Right cardiac atrium (tissue), 5 donors: ENCODE results near the gene SNAPC4. TPM values are rescaled to one million over a fixed set of nuclear protein-coding genes. Genes with fewer than 3 reads are reported as not detected.
A peak's percentile ranks its signal among the peaks of the same experiment; 100 is the strongest.
"Not testable (repeated sequence)": the region's sequence is repeated elsewhere in the genome, so short reads cannot be mapped to it uniquely, and the experiment has no call there.

Source experiments
- ATAC-seq, 2 donors: fragments of 200-7000 bp; cut with Tn5 transposase; one replicate each; pipeline versions ENCODE4 v1.8.0 to v1.9.1; 2020; ENCODE audit warnings: moderate library complexity in 2 of 2, mild to moderate bottlenecking in 1 of 2
- DNase-seq, 3 donors: peaks; one replicate each; pipeline ENCODE4 v3.0.0-alpha.2; 2020
- H3K27ac ChIP-seq: one replicate; pipeline ENCODE4 v1.5.1; 2013; ENCODE audit warnings: mild to moderate bottlenecking, low read length, control low read depth, moderate library complexity
- H3K27me3 ChIP-seq: one replicate; pipeline ENCODE4 v1.6.1; 2013; ENCODE audit not compliant: control insufficient read depth, insufficient read depth
- H3K4me1 ChIP-seq: one replicate; pipeline ENCODE4 v1.6.1; 2013; ENCODE audit warnings: low read length; ENCODE audit not compliant: control insufficient read depth, insufficient read depth
- H3K4me3 ChIP-seq: one replicate; pipeline ENCODE4 v1.5.1; 2013; ENCODE audit warnings: low read length, control low read depth
- H3K9me3 ChIP-seq: one replicate; pipeline ENCODE4 v1.6.1; 2013; ENCODE audit warnings: low read length; ENCODE audit not compliant: control insufficient read depth
- WGBS: extraction: QIAGEN DNeasy Blood & Tissue Kit; methylation state at CpG from one replicate; pipeline ENCODE4 v1.1.7; 2013; 5-methylcytosine and 5-hydroxymethylcytosine counted together
- intact Hi-C, 4 donors: fragments of 100-400 bp; cut with DNase I; formaldehyde crosslinking; loops; one replicate each; pipeline versions ENCODE4 v1.11.0 to v1.14.0; 2022 to 2023
- polyA plus RNA-seq: library from polyadenylated mRNA; stranded (reverse); fragments of 200-250 nt; gene quantifications from one replicate; pipeline ENCODE4 v1.2.3, GENCODE V29; 2013
- total RNA-seq, 4 donors: library from RNA; stranded (reverse); fragmentation: NEBNext Ultra II Directional; extraction: Animal tissue kit (Norgen Biotek cat#: 25700); gene quantifications; one replicate each; pipeline ENCODE4 v1.2.1, GENCODE V29; 2021
- donor health status: healthy with polysubstance abuse.
- donor health status: DM: no; HTN: yes; CAD: no.
- donor health status: DM: no; HTN: no; CAD: no.
- donor health status: DM: no; HTN: yes; CAD: no; lungs with severe emphysema.
- donor health status: DM: yes; HTN: yes; CAD: no.

The SNAPC4 gene
- total and polyA plus RNA-seq, 5 donors: 3.2 to 4.4 (median 3.8) TPM

DNA sequence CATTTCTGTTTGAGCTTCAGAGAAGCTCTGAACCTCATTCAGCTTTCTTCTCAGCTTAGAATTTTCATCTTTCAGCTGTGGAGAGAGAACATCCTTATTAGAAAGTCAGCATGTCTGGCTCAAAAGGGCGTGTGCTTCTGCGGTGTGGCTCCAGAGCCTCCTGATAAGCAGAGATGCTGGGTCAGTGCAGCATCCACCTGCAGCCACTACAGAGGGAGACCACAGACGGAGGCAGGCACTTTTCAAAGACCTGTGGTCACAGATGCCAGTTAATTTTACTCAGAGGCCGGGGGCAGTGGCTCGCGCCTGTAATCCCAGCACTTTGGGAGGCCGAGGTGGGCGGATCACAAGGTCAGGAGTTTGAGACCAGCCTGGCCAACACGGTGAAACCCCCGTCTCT lies 5.9 kb upstream of the SNAPC4 start:
- 92% methylated on average over 10 of the region's 10 CpGs for WGBS
- ATAC-seq, H3K4me3 ChIP-seq, H3K9me3 ChIP-seq, H3K4me1 ChIP-seq, intact Hi-C loops, H3K27me3 ChIP-seq, H3K27ac ChIP-seq: not testable (repeated sequence)
- peak in 1 of 3 donors; percentile 15 for DNase-seq

DNA sequence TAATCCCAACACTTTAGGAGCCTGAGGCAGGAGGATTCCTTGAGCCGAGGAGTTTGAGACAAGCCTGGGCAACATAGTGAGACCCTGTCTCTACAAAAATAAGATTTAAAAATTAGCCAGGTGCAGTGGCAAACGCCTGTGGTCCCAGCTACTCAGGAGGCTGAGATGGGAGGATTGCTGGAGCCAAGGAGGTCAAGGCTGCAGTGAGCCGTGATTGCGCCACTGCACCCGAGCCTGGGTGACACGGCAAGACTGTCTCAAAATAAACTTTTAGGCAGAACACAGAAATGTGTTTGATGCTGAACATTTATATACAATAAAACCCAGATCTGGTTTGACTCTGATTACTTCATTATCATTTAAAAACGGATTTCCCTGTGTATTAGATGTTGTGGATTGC lies 5.5 kb upstream of the SNAPC4 start:
- Histone ChIP-seq H3K9me3 (no peaks in the 10 kb centered on the region), H3K4me1 (no peaks in the 10 kb centered on the region), H3K27ac (no peak overlapping the region), H3K4me3 (no peak overlapping the region), H3K27me3 (no peaks in the 10 kb centered on the region)
- 88% methylated on average over 7 of the region's 7 CpGs for WGBS
- no peak for ATAC-seq
- intact Hi-C loops: no loop called here
- DNase-seq: no peak

DNA sequence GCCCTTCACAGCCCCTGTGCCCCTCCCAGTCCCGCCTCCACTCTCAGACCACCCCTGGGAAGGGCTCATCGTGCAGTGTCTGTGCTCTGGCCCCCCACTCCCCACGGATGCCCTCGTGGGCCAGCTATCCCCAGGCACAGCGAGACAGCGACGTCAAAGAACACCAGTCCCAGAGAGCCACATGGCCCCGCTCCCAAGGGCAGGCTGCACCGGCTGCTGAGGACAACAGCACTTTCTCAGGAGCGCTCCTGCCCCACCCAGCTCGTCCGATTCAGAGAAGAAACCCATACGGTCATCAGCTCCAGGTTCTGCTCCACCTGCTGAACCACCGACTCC lies 4.8 kb upstream of the SNAPC4 start:
- Histone ChIP-seq H3K27ac (no peak overlapping the region), H3K4me3 (no peak overlapping the region), H3K9me3 (no peaks in the 10 kb centered on the region), H3K4me1 (no peaks in the 10 kb centered on the region), H3K27me3 (no peaks in the 10 kb centered on the region)
- intact Hi-C loops: loop anchor here in 2 of 4 donors (5.0 kb wide), 1 partner anchor 92 kb away; no protein-coding TSS in a partner anchor
- ATAC-seq: no peak
- DNase-seq: peak in 1 of 3 donors; percentile 44
- 90% methylated on average over 14 of the region's 14 CpGs for WGBS

DNA sequence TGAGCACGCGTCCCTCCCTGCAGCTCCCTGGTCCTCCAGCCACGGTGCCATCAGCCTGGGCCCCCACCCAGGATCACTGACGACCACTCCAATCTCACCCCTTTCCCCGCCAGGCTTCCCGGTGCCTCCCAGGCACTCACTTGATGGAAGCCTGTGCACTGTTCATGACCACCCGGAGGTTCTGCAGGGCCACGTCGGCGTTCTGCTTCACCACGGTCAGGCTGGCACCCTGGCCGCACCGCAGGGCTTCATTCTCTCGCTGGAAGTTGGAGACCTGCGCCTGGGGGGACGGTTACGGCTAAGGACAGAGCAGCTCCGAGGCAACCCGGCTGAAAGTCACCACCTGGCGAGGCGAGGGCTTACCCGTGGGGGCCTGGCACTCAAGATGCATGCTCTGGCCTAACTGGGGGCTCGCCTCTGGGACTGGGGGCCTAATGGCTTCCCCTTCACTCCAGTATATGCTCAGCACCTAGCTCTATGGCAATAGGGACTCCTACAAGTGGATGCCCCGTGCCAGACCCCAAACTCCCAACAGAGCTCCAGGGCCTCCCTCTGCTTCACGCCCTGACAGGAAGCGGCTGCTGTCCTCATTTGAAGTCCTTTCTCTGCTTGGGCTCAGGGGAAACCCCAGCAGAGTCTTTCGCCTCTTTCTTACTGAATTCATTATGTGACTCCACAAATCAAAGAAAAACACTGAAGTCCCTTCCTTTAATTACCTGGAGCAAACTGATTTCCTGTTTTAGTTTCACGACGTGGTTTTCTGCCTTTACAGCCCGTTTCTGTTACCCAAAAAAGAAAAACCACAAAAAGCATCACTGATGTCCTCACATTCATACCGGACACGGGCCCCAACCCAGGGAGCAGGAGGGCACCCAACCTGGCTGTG lies 4.2 kb upstream of the SNAPC4 start:
- Histone ChIP-seq H3K4me3 (no peak overlapping the region), H3K27me3 (no peaks in the 10 kb centered on the region), H3K4me1 (no peaks in the 10 kb centered on the region), H3K27ac (no peak overlapping the region), H3K9me3 (no peaks in the 10 kb centered on the region)
- DNase-seq (peak in 1 of 3 donors; percentile 36), ATAC-seq (no peak)
- intact Hi-C loops: loop anchor here in 2 of 4 donors (5.0 kb wide), 1 partner anchor 92 kb away; no protein-coding TSS in a partner anchor
- 87% methylated on average over 32 of the region's 32 CpGs for WGBS

DNA sequence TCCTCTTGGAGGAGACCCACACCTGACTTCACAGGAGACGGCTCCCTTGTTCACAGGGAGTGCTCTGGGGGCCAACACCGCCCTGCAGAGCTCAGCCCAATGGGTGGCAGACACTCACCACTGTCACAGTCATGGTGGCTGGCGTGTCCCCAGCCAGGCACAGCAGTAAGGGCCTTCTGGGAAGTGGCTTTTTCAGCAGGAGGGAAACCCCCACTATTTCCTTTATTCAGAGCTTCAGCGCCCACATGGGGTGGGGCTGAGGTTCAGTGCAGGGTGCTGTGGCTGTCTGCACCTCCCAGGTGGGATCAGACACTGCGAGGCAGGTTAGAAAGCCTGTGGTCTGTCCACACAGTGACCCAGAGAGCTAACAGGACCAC lies 3.6 kb upstream of the SNAPC4 start:
- DNase-seq (peak in 2 of 3 donors; percentile 18 to 50), ATAC-seq (no peak)
- intact Hi-C loops: loop anchor here in 2 of 4 donors (5.0 kb wide), 1 partner anchor 91 kb away; no protein-coding TSS in a partner anchor
- H3K4me1 ChIP-seq: no peaks in the 10 kb centered on the region
- H3K27ac ChIP-seq: no peak overlapping the region
- H3K4me3 ChIP-seq: no peak overlapping the region
- 91% methylated on average over 5 of the region's 5 CpGs for WGBS
- no peaks in the 10 kb centered on the region for H3K9me3 ChIP-seq
- H3K27me3 ChIP-seq: no peaks in the 10 kb centered on the region

DNA sequence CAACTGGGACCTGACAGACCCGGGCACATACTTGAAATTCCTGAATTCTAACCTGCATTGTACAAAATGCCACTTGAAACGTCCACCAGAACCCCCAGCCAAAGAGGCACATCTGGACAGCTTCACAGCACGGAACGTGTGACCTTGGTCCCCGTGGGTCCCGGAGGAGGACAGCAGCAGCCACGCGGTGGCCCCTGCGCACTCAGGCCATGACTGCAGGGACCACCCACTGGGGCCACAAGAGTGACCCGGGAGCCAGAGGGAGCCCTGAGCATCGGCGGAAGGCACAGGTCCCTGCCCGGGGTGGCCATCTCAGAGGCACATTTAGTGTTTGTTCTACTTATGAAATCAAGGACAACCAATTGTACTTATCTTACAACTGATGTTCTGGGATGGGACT lies 2.1 kb upstream of the SNAPC4 start:
- no peak for ATAC-seq
- Histone ChIP-seq H3K4me3 (no peak overlapping the region), H3K4me1 (no peaks in the 10 kb centered on the region), H3K27me3 (no peaks in the 10 kb centered on the region), H3K27ac (no peak overlapping the region), H3K9me3 (no peaks in the 10 kb centered on the region)
- 66% methylated on average over 13 of the region's 13 CpGs for WGBS
- peak in 1 of 3 donors; percentile 29 for DNase-seq
- intact Hi-C loops: loop anchor here in 2 of 4 donors (5.0 kb wide), 1 partner anchor 90 kb away; no protein-coding TSS in a partner anchor

DNA sequence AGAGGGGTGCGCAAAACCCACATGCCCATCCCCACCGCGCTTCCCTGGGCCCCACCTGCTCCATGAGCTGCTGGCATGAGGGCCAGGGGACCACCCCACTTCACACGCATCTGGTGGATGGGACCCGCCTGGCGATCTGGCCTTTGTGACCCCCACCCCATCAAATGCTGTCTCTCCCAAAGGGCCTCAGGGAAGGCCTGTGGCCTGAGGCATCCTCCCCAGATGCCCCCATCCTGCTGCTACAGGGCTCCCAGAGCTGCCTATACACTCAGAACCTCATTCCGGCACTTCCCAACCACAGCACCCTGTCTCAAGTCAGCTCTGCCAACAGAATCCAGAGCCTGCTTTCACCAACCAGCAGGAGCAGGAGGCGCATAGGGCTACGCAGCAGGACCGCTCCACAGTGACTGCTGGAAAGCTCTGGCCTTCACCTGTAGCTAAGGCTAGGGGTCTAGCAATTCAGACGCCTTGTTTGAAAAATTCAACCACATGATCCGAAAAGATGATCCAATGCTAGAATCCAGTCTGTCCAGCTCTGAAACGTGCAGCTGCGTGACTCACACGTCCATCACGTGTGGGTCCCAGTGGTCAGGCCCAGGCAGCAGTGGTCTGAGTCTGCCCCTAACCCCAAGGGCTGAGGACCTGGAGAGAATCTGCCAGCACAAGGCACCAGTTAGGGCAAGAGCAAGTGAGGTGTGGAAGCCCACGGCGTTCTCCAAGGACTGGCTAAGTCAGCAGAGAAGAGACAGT lies 1.4 kb upstream of the SNAPC4 start:
- H3K4me3 ChIP-seq: no peak overlapping the region
- H3K27me3 ChIP-seq: no peaks in the 10 kb centered on the region
- no peaks in the 10 kb centered on the region for H3K9me3 ChIP-seq
- intact Hi-C loops: loop anchor here in 2 of 4 donors (5.0 kb wide), 1 partner anchor 89 kb away; no protein-coding TSS in a partner anchor
- H3K27ac ChIP-seq: no peak overlapping the region
- DNase-seq: no peak
- H3K4me1 ChIP-seq: no peaks in the 10 kb centered on the region
- no peak for ATAC-seq
- 88% methylated on average over 18 of the region's 18 CpGs for WGBS

DNA sequence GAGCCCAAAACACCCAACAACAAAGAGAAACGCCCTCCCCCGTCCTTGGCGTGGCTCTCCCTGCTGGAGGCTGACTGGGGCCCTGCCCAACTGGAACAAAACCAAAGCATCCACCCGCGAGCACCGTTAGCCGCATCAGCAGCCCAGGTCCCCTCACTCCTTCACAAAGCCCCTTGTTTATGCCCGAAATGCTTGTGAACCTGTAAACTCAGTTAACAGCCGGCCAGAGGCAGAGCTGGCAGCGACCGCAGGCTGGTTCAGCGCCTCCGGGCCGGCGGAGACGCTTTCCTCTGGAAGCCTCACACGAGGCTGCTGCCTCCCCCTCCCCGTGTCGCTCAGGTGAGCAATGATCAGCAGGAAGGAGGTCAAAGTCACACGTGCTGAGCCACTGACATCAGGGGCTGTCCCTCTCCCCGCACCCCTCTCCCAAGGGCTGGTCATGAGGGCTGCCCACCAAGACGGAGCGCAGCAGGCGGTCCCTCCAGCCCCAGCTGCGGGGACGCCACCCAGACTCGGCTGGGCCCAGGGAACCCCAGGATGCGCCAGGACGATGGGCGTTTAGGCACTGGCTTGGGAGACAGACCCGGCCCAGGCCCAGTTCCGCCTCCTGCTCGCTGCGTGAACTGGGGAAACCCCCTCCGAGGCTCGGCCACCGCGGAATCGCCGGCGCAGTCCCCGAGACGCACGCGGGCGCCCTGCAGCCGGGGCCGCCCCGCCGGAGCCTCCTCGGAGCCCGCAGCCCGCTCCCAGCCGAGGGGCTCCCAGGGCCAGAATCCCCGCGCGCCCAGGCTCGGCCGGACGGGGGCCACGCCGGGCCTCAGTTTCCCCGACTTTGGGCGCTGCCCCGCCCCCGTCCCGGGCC lies 563 bp downstream of the SNAPC4 start:
- intact Hi-C loops: loop anchor here in 2 of 4 donors (5.0 kb wide), 1 partner anchor 87 kb away; no protein-coding TSS in a partner anchor
- WGBS: under 1% methylated on average over 67 of the region's 67 CpGs
- DNase-seq (peak in 1 of 3 donors; percentile 63), ATAC-seq (peak; percentile 1 to 10)
- Histone ChIP-seq H3K4me3 (peak overlapping the region; percentile 82), H3K27me3 (no peaks in the 10 kb centered on the region), H3K27ac (no peak overlapping the region), H3K9me3 (no peaks in the 10 kb centered on the region), H3K4me1 (no peaks in the 10 kb centered on the region)

DNA sequence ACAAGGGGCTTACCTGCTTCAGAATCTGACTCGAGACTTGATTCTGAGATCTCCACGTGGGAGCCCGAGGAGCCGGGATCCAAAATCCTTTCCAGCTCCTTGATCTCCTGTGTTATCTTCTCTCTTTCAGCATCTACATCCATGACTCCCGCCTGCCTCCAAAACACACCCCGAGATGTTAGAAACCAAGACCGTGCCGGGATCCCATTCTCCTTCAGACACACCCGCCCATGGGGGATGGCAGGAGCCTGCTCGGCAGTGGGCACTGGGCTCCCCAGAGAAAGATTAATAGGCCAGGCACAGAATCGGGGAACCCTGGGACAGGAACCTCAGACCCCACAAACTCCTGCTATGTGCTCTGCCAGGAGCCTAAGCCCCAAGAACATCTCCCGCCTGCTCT lies 1.7 kb downstream of the SNAPC4 start:
- H3K4me3 ChIP-seq: no peak overlapping the region
- DNase-seq (peak in 1 of 3 donors; percentile 27), ATAC-seq (no peak)
- no peaks in the 10 kb centered on the region for H3K4me1 ChIP-seq
- WGBS: 93% methylated on average over 12 of the region's 12 CpGs
- no peaks in the 10 kb centered on the region for H3K9me3 ChIP-seq
- no peak overlapping the region for H3K27ac ChIP-seq
- H3K27me3 ChIP-seq: no peaks in the 10 kb centered on the region
- intact Hi-C loops: no loop called here

DNA sequence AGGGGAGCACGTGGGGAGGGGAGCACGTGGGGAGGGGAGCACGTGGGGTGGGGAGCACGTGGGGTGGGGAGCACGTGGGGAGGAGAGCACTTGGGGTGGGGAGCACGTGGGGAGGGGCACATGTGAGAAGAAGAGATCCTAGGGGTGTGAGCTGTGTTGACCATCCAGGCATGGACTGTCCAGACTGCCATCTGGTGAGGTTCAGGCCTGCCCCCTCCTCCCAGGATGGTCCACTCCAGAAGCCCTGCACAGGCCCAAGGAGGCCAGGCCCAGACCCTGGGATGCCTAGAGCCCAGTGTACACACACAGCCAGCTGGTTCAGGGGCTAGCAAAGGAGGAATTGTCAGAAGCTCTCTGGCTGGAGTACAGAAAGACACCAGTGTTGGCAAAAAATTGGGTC lies 2.3 kb downstream of the SNAPC4 start:
- H3K27ac ChIP-seq: no peak overlapping the region
- intact Hi-C loops: no loop called here
- peak in 1 of 3 donors; percentile 37 for DNase-seq
- H3K4me3 ChIP-seq: no peak overlapping the region
- H3K4me1 ChIP-seq: no peaks in the 10 kb centered on the region
- ATAC-seq: no peak
- H3K9me3 ChIP-seq: no peaks in the 10 kb centered on the region
- H3K27me3 ChIP-seq: no peaks in the 10 kb centered on the region
- WGBS: 84% methylated on average over 6 of the region's 6 CpGs
